HG03469 (cell line): Measurements from ENCODE around the gene PDZD8.
"Not testable (repeated sequence)": the region's sequence is repeated elsewhere in the genome, so short reads cannot be mapped to it uniquely, and the experiment has no call there.

Experiments used
- ATAC-seq: cut with Tn5 transposase; IDR thresholded peaks from one replicate; pipeline ENCODE4 v1.9.1; 2021; ENCODE audit warnings: mild to moderate bottlenecking, moderate library complexity, moderate number of reproducible peaks; ENCODE audit not compliant: unreplicated experiment

The PDZD8 gene

GRCh38 chr10:117294735-117295134, 80.5 kb downstream of the PDZD8 start:
- ATAC-seq: no peak

- no peak for ATAC-seq
These were observed 81.1 kb downstream of the PDZD8 start for GRCh38 chr10:117294039-117294645.

- ATAC-seq: not testable (repeated sequence)
These were observed 84.4 kb downstream of the PDZD8 start for GRCh38 chr10:117290872-117291271.

- no peak for ATAC-seq
These were observed 90.3 kb downstream of the PDZD8 start for GRCh38 chr10:117284716-117285494.

DNA sequence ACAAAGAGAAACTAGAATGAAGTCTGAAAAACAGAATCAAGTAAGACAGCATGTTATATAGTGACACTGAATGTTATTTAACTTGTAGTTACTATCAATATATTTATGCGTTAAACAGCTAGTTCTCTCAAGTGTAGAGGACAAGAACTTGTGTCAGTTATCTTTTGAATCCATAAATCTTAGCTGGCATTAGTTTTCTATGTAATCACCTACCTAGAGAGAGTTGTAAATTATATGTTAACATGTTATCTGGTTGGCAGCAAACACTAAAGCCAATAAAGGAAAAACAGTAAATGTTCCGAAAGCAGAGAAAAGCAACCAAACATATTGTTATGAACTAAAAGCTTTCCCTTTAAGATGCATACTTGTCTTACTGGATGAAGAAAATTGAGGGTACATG, 97.6 kb downstream of the PDZD8 start:
- no peak for ATAC-seq

DNA sequence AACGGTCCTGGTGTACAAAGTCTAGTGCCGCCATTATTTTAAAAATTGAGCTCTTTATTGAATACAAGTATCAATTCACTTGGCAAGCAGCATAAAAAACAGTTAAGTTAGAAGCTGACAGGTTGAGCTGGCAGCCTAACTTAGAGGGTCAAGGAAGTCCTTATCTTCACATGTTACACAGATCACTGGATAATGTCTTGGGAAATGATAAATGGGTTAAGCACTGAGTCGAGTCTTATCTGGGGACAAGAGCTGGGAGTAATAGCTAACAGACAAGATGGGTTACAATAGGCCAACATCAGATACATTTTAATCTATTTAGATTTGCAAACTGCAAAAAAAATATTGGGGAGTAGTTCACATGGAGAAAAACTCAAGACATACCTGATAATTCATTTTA, 100.1 kb downstream of the PDZD8 start:
- no peak for ATAC-seq

GRCh38 chr10:117274509-117274908, 100.7 kb downstream of the PDZD8 start:
- no peak for ATAC-seq

- no peak for ATAC-seq
These were observed 101.3 kb downstream of the PDZD8 start for GRCh38 chr10:117273980-117274379.

- no peak for ATAC-seq
These were observed 102.8 kb downstream of the PDZD8 start for GRCh38 chr10:117272195-117273076.

- ATAC-seq: no peak
These were observed 103.8 kb downstream of the PDZD8 start for GRCh38 chr10:117271427-117271826.

GRCh38 chr10:117268907-117269306, 106.3 kb downstream of the PDZD8 start:
- ATAC-seq: no peak

- ATAC-seq: no peak
These were observed 107.0 kb downstream of the PDZD8 start for GRCh38 chr10:117268258-117268657.

- ATAC-seq: no peak
These were observed 108.4 kb downstream of the PDZD8 start for GRCh38 chr10:117266812-117267211.

DNA sequence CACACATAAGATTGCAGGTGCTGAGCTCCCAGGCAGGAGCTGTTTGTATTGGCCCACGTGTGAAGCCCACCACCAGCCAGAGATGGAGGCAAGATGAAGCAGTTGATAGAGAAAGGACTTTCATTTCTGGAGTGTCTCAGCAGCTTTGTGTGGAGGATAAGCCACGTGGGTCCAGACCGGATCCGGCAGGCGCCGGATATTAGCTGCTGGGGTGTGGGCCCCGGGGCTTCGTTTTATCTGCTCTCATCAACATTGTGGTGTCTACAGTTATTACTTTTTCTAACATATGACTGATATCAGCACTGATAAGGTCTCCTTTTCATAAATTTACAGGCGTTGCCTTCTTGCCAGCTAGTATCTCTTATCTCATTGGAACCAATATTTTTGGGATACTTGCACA, 108.8 kb downstream of the PDZD8 start:
- ATAC-seq: no peak

DNA sequence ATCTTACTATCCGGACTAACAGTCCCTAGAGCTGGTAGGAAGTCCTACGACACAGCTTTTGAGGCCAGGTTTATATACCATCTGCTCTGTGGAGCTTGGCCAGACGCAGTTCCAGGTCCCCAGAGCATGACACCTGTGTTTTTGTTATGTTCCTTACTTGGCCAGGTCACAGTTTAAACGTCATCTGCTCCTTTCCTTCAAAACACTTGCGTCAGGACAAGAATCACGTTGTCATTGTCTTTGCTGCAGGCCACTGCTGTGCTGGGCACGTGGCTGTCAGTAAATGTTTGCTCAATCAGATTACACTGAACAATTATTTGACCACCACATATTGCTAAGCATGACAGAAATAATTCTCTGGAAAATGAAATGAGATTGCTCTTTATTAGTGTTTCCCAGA, 110.5 kb downstream of the PDZD8 start:
- ATAC-seq: no peak

DNA sequence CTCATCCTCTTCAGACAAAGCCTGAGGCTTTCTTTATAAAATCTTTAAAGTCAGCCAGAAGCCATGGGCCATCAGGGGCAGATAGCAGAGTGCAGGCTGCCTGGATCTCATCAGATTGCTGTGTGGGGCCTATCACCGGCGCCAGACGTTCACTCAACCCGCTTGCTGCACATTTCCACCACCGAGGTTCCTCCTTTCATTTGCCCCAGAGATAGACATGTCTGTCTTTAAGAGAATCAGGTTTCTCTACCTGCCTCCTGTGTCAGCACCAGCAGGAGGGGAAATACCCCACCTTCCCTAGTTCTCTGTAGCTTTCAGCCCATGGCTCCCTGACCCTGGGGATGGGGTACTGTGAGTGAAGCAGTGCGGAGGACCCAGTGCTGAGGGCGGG, 112.3 kb downstream of the PDZD8 start:
- ATAC-seq: no peak

GRCh38 chr10:117262291-117262902, 112.8 kb downstream of the PDZD8 start:
- no peak for ATAC-seq

DNA sequence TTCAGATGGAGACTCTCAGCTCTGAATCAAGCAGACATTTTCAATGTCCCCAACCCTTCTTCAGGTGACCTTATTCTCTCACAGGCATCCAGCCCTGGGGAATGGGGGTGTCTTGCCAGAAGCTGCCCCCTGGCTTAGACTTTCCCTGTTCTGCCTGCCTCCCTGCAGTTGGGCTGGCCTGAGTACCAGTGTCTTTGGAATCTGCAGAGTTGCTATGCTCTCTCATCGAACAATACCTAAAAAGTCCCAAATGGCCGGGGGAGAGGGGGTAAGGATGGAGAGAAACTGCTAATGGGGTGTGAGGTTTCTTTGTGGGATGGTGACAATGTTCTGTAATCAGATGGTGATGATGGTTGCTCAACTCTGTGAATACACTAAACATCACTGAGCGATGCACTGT, 113.7 kb downstream of the PDZD8 start:
- no peak for ATAC-seq

GRCh38 chr10:117260084-117260483, 115.2 kb downstream of the PDZD8 start:
- no peak for ATAC-seq

DNA sequence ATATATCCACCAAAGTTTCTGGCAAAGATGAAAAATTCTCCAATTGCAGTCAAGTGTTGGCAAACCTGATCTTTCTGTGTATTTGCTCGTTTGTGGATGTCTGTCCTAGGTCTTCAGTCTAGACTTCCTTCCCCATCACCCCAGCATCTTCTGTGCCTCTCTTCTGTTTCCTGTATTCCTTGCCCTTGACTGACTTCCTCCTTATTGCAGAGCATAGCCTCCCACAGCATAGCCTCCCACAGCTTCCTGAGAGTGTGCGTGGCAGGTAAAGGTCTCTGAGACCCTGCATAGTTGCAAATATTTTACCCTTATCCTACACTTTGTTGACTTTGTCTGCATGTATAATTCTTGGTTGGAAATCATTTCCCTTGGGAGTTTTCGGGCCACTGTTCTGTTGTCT, 116.0 kb downstream of the PDZD8 start:
- no peak for ATAC-seq

DNA sequence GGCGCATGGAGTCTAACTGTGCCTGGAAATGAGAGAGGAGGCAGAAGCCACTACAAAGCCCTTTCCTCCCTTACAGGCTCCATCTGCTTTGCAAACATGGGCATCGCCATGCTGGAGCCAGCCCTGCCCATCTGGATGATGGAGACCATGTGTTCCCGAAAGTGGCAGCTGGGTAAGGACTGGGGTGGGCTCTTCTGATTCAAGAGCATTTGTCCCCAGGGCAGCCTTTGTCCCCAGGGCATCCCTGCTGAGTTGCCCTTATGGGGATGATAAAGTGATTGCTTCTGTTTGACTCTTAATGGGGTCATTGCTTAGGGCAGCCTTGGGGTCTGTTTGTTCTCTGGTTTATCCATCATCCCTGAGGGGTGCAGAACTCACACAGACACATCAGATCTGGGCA, 117.5 kb downstream of the PDZD8 start:
- ATAC-seq: no peak
